ENCODE measurements around the gene RNF13.
A peak's percentile ranks its signal among the peaks of the same experiment; 100 is the strongest.
"Not testable (repeated sequence)": the region's sequence is repeated elsewhere in the genome, so short reads cannot be mapped to it uniquely, and the experiment has no call there.

Gene RNF13

DNA sequence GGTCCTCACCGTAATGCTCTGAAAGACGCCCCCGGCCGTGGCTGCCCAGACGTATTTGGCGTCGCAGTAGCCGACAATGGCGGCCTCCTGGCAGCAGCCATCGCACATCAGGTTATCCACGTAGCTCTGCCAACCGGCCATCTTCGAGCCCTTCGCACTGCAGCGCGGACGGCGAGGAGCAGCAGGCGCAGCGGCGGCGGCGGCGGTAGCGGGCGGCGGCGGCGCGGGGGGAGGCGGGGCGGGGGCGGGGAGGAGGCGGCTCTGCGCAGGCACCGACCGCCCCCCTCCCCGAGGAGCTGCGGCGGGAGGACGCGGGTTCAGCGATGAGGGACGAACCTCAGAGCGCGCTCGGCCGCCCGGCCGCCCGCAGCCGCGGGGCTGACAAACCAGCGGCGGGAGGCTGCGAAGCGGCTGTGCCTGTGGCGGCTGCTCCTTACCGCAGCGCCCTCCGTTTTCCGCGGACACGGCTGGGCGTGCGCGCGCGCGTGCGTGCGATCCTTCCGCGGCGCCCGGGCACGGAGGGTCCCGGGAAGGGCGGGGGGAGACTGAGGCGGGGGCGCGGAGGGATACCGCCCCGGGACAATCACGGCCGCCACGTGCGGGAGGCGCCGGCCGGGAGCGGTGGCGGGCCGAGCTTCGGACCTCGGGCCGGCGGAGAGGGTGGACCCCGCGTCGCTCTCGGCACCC lies 157.8 kb downstream of the RNF13 start, which contains the start of gene PFN2:
Gene PFN2 (minus strand): TSS at position 180 of the 687 bp plus-strand sequence. CDS start 39 bp downstream, at position 141.
- peak within 1 kb of the TSS; percentile 84 for H3K4me3 ChIP-seq (ENCODE audit: low read length)

DNA sequence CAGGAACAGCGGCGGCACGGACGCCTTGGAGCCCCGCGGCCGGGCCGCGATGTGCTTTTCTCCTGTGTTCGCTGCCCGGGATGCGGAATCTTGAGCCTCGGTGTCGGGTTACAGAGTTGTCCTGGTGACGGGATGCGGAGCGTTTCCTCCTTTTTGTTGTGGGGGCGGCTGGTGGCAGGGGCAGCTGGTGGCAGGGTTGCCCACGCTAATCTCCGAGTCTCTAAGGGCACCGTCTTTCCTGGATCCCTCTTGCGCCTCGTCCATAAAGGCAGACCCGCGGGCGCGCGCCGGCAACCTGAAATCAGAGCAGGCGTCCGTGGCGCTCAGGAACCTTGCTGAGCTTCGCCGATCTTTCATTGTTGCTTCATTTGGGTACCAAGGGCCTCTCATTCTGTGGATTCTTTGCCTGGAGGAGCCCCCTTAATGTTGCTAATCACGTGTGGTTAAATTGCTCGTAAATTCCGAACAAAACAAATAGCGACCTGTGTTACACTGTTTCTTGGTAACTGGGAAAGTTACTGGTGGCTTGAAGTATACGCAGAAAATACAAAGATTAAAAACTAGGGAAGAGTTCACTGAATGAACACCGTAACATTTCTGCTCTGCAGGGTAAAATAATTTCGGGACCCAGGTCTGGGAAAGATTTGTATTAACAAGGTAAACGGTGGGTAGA lies 158.5 kb downstream of the RNF13 start:
- DNase-seq (ENCODE audit: low read depth): peak; percentile 31
- TF ChIP-seq, protein P1, sequence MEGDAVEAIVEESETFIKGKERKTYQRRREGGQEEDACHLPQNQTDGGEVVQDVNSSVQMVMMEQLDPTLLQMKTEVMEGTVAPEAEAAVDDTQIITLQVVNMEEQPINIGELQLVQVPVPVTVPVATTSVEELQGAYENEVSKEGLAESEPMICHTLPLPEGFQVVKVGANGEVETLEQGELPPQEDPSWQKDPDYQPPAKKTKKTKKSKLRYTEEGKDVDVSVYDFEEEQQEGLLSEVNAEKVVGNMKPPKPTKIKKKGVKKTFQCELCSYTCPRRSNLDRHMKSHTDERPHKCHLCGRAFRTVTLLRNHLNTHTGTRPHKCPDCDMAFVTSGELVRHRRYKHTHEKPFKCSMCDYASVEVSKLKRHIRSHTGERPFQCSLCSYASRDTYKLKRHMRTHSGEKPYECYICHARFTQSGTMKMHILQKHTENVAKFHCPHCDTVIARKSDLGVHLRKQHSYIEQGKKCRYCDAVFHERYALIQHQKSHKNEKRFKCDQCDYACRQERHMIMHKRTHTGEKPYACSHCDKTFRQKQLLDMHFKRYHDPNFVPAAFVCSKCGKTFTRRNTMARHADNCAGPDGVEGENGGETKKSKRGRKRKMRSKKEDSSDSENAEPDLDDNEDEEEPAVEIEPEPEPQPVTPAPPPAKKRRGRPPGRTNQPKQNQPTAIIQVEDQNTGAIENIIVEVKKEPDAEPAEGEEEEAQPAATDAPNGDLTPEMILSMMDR (conservative IDR thresholded peaks at IDR 0.05; ENCODE audit: low read depth, low read length): no peak
- peak overlapping the region; percentile 84 for H3K4me3 ChIP-seq (ENCODE audit: low read length)

More for the DNA sequence above, 157.8 kb downstream of the RNF13 start, which contains the start of gene PFN2:
- peak; percentile 22 for DNase-seq (ENCODE audit: low read depth)
- TF ChIP-seq, protein P1 (conservative IDR thresholded peaks at IDR 0.05; ENCODE audit: low read depth, low read length): no peak

DNA sequence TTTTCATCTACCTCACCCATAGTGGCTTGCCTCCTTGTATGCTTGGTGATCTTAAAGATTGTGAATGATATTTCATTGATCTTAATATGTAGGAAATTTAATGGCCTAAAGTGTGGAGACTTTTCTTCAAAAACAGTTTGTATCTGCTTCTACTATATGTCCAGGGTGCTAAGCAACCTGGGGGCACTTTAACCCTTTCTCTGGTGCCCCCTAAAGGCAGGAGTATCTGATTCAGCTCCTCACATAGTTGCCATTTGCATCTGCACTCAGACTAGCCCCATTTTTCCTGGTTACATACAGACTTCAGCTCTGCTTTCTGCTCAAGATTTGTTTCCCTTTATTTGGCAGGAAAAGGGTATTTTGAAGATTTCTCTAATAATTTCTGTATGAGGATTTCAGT lies 162.9 kb downstream of the RNF13 start:
- TF ChIP-seq, protein P1 (conservative IDR thresholded peaks at IDR 0.05; ENCODE audit: low read depth, low read length): peak; percentile 3
- DNase-seq (ENCODE audit: low read depth): no peak
- no peak overlapping the region for H3K4me3 ChIP-seq (ENCODE audit: low read length)

DNA sequence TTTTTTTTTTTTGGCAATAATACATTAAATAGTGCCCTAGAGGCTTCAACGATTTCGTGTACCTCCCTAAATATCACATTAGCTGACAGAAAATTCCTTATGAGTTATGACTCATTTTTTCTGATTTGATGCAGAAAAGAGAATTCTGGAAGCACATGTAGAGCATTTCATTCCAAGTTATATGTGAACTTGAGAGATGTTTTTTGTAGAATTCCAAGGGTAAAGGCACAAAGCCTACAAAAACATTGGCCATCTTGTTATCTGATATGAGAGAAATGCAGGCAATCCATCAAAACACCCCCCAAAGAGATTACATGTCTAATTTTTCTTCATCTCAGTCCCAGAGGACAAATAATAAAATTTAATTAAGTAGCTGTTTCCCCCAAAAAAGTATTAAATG lies 164.4 kb downstream of the RNF13 start:
- TF ChIP-seq, protein P1 (conservative IDR thresholded peaks at IDR 0.05; ENCODE audit: low read depth, low read length): no peak
- no peak overlapping the region for H3K4me3 ChIP-seq (ENCODE audit: low read length)
- DNase-seq (ENCODE audit: low read depth): no peak

DNA sequence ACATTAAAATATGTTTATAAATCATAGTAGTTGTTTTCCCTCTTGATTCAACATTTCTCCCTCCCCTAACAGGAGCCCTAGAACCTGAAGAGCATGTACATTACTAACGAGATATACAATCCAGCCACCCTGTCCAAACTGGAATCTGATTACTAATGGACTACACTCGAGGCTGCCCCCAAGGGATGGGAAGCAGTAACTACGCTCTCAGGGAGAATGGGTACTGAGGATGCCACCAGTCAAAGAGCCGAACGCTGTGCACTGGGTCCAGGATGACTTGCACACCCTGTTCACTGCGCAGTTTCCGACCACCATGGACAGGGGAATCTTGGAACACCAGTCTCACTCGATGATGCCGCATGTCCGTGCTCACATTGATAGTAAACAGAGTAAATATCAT lies 169.0 kb downstream of the RNF13 start:
- DNase-seq (ENCODE audit: low read depth); H3K4me3 ChIP-seq (ENCODE audit: low read length): not testable (repeated sequence)

DNA sequence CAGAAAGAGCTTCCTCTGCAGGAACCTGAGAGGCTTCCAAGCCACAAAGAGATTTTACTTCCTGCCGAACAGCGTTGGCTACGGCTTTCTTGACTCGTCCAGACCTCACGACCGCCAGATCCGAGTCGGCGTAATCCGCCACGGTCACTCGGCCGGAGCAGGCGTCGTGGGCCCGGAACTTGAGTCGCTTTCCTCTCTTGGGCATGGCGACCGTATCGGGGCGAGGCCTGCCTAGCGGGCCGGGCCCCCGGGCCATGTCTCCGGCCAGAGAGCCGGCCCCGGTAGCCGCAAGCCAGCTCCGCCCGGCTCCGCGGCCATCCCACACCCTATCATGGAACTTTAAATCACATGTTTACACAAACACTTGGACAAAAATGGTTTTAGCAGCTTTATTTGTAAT lies 170.0 kb downstream of the RNF13 start:
- not testable (repeated sequence) for H3K4me3 ChIP-seq (ENCODE audit: low read length); DNase-seq (ENCODE audit: low read depth)

DNA sequence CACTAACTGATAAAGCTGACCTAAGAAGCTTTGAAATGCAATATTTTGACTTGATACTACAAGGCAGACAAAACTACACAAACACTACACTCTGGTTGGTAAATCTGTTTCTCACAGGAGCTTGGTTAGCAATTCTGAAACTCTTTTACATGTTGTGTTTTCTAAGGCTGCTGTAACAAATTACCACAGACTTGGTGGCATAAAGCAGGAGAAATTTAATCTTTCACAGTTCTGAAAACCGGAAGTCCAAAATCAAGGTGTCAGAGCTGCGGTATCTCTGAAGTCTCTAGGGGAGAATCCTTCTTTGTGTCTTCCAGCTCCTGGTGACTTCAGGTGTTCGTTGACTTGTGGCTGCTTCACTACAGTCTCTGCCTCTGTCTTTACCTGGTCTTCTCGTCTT lies 170.6 kb downstream of the RNF13 start:
- DNase-seq (ENCODE audit: low read depth): no peak
- TF ChIP-seq, protein P1 (conservative IDR thresholded peaks at IDR 0.05; ENCODE audit: low read depth, low read length): no peak
- no peak overlapping the region for H3K4me3 ChIP-seq (ENCODE audit: low read length)

DNA sequence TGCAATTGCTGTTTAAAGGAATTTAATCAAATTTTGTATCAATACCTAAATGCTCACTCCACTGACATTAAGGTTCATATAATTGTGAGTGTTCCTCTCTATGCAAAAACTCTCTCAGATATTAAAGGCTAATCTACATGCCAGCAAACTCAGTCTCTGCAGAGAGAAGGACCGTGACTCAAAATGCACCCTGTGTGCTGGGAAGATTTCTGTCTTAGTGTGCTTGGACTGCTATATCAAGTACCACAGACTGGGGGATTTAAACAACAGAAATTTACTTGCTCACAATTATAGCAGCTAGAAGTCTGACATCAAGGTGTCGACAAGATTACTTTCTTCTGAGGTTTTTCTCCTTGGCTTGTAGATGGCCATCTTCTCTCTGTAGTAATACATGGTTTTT lies 176.3 kb downstream of the RNF13 start:
- no peak for DNase-seq (ENCODE audit: low read depth)
- no peak overlapping the region for H3K4me3 ChIP-seq (ENCODE audit: low read length)
- TF ChIP-seq, protein P1 (conservative IDR thresholded peaks at IDR 0.05; ENCODE audit: low read depth, low read length): no peak
